HG03159 (cell line): ENCODE data around the gene CPA2.
"Not testable (repeated sequence)": the region's sequence is repeated elsewhere in the genome, so short reads cannot be mapped to it uniquely, and the experiment has no call there.

Source experiments
- ATAC-seq: cut with Tn5 transposase; IDR thresholded peaks from one replicate; pipeline ENCODE4 v1.9.1; 2021; ENCODE audit warnings: mild to moderate bottlenecking, moderate library complexity; ENCODE audit not compliant: unreplicated experiment

The CPA2 gene

DNA sequence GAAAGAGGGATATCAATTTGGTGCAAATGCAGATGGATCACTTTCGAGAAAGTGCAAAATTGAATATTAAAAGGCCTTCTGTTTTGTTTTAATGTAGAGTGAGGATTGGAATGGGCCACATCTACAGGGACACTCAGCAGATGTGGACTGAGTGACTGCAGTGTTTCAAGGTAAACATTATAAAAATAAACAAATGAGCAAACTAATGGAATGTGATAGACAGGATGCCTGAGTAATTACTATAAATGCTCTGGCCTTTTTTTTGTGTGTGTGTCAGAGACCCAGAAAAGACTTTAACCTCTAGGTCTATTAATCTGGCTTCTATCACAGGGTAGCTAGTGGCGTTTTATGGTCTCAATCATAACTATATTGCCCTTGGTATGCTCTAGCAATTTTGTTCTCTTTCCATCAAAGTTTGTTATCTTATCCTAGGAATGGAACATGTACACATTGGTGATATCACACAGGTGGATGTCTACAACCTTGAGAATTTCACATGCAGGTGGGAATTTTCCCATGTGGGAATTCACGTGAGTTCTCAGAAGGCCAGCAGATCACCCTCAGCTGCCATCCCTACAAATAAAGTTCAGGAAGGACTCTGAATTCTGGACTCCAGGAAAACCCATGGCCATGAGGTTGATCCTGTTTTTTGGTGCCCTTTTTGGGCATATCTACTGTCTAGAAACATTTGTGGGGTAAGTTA is at the start of gene CPA2:
Gene CPA2 (plus strand): TSS at position 606 of the 703 bp plus-strand sequence. CDS start 19 bp downstream, at position 625.
- ATAC-seq, result no peak

DNA sequence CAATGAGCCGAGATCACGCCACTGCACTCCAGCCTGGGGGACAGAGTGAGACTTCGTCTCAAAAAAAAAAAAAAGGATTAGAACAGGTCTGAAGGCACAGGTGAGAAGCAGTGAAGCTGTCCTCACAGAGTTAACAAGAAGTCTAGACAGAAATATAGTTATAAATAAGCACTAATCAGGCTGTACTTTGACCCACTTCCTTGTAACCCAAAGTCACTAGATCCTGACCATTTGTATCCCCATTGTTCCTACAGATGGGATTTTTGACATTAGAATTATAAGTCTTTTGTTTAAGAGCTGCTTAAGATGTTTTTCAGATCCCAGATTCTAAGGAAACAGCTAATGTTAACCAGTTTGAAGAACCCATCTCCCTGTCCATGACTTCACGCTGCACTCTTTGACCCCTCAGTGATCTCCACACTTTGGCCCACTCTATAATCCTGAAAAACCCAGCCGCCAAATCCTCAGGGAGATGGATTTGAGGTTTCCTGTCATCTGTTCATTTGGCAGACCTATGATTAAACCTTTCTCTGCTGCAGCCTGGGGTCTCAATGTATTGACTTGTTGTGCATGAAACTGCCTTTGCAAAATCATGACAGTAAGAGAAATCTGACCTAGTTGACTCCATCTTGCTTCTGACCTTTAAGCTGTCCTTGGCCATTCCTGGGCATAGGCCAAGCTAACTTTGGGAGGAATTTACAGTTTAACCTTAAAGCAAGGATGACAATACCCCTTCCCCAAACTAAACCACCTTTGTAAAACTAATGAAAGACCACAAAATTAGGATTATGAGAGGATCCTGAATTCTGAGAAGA is 47.6 kb upstream of the CPA2 start:
- no peak for ATAC-seq

DNA sequence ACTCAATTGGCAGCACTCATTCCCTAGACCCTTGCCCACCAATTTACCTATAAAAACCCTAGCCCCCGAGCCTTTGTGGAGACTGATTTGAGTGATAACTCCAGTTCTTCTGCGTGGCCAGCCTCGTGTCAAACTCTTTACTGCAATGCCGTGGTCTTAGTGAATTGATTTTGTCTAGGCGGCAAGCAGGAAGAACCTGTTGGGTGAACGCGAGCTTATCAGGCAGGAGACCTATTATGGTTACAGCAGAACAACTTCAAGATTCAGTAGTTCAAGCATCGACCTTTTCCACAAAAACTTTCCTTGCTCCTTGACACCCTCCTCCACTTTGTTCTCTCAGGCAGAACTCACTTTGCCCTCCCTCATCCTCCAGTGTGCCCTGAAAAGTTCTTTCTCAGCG is 46.8 kb upstream of the CPA2 start:
- no peak for ATAC-seq

DNA sequence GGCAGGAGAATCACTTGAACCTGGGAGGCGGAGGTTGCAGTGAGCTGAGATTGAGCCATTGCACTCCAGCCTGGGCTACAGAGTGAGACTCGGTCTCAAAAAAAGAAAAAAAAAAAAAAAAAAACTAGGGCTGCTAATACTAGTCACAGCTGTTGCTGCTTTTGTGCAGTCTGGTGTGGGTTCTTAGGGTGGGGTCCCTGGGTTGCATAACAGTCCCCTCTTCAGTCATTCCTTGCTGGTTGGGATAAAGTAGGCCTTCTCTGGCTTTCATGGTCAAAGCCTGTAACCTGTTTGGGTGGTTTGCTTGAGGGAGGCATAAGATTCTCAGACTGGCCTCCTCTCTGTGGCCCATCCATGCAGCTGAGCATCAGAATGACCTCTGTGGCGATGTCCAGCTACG is 44.9 kb upstream of the CPA2 start:
- no peak for ATAC-seq

DNA sequence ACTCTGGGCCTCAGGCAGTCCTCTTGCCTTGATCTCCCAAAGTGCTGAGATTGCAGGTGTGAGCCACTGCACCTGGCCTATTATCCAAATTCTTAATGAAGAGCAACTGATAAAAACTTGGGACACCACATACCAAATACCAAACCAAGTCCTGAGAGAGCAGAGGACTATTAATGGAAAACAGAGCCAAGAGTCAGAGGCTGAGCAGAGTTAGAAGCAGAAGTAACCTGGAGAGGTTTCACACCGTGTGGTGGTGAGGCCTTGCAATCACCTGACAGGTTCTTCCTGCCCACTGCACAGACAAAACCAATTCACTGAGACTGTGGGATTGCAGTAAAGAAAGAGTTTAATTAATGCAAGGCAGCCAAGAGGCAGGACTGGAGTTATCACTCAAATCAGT is 43.0 kb upstream of the CPA2 start:
- no peak for ATAC-seq

DNA sequence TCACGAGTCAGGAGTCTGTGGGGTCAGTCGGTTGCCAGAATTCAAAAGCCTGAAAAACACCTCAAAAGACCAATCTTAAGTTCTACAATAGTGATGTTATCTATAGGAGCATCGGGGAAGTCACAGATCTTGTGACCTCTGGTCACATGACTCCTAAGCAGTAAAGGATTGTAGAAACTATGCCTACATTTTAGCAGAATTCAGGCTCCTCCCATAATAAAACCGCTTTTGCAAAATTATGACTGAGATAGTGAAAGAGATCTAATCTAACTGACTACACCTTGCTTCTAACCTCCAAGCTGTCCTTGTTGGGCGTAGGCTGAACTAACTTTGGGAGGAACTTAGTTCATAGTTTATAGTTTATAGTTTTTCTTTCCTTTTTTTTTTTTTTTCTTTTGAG is 42.5 kb upstream of the CPA2 start:
- no peak for ATAC-seq

DNA sequence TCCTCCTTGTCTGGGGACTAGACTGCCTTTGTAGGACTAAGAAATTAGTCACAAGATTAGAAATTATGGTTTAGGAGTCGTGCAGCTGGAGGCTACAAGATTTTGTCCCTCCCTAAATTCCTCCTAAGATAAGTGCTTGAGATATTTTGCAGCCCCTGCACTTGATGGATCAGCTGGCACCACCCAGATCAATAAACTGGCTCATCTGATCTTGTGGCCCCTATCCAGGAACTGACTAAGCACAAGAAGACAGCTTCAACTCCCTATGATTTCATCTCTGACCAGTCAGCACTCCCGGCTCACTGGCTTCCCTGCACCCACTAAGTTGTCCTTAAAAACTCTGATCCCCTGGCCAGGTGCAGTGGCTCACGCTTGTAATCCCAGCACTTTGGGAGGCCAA is 41.7 kb upstream of the CPA2 start:
- ATAC-seq, result not testable (repeated sequence)

DNA sequence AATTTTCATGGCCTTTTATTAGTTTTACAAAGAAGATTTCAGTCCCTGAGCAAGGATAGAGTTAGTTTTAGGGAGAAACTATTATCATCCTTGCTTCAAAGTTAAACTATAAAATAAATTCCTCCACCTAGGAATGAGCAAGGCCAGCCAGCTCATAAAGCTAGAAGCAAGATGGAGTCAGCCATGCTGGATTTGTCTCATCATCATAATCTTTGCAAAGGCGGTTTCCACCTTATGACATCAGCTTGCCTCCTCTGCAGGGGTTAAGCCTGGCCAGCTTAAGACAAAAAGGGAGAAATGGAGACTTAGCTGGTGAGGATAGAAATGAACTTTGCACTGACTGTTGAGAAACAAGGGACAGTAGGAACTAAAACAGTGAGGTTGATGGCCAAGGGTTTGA is 40.3 kb upstream of the CPA2 start:
- ATAC-seq, result no peak

DNA sequence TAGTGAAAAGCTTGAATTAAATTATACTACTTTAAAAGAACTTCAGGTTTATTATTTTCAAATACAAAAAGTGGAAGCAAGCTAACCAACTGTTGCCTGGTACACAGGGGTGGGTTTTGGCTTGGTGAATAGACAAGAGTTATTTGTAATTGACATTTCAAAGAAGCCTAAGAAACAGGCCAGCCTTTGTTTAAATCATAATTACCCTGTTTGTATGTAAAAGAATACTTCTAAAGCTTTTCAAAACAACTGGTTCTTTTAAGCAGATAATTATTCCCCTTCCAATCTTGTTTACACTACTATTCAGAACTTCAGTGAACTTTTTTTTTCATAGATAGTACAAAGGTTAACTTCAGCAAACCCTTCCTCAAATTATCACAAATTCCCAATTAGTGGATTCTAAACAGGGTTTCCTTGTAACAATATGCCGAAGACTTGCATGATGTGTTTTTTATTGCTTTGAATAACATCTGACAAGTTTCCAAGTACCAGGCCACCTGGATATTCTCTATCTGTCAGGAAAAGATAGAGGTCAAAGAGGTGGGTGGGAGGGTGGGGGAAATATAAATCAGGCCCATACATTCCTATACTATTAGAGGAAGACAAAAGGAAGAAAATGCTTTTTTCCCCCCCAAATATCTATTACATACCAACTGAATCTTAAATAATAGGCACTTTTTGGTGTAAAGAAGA is 38.6 kb upstream of the CPA2 start:
- no peak for ATAC-seq

DNA sequence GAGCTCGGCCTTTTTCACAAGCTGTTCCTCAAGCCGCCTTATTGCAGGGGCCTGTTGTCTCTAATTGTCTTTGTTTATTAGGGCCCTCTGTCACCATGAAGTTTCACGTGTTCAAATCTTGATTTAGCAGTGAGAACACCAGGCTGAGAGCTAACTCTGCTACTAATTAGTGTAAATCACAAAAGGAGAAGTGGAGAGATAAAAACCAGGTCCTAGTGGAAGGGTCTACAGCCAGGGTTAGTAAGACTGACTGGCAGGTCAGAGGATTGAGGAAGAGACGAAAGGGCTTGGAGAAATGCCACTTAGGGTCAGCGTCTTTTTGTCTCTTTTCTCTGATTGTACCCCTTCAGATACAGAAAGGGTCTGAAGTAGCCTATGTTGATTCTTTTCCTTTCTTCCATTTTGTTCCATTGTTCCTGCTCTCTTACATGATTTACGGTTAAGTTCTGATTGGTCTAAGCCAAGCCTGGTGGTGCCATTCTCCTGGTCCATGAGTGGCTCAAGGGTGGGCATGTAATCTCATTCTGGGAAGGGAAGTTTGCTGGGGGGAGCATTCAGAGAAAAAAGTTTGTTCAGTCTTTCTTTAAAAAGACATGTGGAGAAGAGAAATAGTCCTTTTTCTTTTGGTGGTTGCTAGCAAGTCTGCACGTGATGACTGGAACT is 37.7 kb upstream of the CPA2 start:
- no peak for ATAC-seq

DNA sequence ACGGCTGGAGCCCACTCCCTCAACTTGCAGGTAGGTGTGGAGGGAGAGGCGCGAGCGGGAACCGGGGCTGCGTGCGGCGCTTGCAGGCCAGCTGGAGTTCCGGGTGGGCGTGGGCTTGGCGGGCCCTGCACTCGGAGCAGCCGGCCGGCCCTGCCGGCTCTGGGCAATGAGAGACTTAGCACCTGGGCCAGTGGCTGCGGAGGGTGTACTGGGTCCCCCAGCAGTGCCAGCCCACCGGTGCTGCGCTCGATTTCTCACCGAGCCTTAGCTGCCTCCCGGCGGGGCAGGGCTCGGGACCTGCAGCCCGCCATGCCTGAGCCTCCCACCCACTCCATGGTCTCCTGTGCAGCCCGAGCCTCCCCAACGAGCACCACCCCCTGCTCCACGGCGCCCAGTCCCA is 36.7 kb upstream of the CPA2 start:
- ATAC-seq, result not testable (repeated sequence)

DNA sequence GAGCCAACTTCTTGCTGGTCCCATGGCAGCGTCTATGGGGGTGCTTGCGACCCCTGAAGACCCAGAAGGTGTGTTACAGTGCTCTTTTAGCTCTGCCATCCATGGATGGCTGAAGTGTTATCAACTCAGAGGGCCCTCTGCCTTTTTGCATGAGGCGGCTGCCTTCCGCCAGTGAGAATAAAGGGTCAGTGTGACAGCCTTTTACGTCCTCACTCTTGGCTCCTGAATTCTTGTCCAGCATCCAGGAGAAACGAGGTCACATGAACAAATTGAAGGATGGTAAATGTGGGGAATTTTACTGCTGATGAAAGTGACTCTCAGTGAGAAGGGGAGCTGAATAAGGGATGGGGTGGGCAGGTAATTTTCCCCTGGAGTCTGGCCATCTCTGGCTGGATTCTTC is 34.9 kb upstream of the CPA2 start:
- ATAC-seq, result no peak

DNA sequence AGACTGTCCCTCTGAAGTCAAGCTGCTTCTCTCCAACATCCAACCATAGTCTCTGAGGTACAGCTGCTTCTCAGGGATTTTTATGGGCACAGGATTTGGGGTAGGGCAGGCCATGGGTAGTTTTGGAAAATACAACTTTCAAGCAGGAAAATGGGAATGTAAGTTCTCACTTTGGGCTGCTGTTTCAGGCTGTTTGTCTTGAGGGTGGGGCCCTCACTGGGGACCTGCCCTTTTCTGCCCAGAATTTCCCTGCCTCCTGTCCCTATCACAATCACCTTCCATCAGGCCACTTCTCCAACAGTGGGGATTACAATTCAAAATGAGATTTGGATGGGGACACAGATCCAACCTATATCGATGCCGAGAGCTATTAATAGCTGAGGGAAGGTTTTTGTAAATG is 34.5 kb upstream of the CPA2 start:
- no peak for ATAC-seq

DNA sequence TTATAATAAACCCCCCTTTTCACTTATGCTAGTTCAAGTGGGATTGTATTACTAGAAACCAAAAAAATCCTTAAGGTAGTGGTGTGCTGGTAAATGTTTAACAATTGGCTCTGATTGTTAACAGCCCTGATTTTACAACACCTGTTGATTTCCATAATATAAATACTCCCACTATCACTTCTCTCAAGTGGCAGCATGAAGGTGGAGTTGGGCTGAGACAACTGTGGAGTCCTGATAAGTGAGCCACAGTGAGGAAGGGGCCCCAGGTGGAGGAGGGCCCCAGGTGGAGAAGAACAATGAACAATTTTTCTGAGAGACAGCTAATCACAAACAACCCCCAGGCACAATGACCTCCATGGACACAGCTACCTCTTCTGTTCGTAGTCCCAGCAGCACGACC is 32.6 kb upstream of the CPA2 start:
- no peak for ATAC-seq

DNA sequence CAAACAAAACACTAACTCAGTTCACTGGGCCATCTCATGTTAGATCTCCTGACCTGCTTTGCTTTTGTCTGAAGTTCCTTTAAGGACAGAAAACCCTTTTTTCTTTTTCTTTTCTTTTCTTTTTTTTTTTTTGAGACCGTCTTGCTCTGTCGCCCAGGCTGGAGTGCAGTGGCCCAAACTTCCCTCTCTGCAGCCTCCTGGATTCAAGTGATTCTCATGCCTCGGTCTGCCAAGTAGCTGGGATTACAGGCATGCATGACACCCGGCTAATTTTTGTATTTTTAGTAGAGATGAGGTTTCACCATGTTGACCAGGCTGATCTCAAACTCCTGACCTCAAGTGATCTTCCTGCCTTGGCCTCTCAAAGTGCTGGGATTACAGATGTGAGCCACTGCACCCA is 30.3 kb upstream of the CPA2 start:
- not testable (repeated sequence) for ATAC-seq

DNA sequence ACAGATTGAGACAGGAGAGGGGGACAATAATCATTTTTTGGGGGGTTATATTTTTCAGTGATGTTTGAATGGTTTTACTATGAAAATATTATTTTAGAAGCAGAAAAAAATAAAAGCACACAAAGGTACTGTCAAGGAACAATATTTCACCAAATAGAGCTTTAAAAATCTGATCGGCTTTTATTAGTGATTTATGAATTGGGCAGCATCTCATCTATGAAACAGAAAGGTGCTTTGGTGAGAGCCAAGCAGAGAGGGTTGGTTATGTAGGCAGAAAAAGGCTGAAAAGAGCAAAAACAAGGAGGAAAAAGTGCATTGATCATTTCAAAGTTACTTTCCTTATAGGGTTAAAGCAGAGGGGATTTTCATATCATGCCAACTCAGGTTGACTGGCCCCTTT is 26.4 kb upstream of the CPA2 start:
- no peak for ATAC-seq

DNA sequence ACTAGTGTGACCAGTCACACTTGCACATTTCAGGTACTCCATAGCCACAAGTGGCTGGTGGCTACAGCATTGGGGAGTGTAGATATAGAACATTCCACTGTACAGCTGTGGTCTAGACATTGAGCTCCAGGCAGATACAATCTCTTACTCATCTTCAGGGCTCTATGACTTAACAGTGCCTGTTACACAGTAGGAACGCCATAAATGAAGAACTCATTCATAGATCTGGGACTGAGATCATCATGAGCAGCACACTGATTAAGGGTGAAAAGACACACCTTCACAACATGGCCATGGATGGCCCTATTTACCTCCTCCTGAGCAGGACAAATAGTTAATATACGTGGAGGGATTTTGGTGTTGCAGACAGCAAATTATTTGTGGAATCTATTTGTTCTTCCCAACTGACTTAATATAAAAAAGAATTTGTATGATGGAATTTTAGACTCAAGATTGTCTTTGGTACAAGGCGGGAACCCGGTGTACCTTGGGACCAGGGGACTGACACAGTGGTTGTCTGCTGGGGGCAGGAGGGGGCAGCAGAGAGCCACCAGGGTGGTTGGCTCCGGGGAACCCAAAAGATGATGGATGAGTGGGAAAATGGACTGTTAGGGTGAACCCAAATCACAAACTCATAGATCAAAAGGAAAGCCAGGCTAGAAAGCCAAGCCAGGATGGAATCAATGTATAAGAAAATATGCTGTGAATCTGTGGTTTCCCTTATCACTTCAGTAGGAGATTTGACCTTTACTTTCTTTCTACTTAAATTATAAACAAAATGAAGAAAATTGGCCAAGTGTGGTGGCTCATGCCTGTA is 24.3 kb upstream of the CPA2 start:
- ATAC-seq, result no peak

DNA sequence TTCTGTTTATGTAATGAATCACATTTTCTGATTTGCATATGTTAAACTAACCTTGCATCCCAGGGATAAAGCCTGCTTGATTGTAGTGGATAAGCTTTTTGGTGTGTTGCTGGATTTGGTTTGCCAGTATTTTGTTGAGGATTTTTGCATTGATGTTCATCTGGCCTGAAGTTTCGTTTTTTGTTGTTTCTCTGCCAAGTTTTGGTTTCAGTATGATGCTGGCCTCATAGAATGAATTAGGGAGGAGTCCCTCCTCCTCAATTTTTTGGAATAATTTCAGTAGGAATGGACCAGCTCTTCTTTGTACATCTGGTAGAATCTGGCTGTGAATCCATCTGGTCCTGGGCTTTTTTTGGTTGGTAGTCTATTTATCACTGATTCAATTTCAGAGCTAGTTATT is 23.2 kb upstream of the CPA2 start:
- ATAC-seq, result not testable (repeated sequence)

DNA sequence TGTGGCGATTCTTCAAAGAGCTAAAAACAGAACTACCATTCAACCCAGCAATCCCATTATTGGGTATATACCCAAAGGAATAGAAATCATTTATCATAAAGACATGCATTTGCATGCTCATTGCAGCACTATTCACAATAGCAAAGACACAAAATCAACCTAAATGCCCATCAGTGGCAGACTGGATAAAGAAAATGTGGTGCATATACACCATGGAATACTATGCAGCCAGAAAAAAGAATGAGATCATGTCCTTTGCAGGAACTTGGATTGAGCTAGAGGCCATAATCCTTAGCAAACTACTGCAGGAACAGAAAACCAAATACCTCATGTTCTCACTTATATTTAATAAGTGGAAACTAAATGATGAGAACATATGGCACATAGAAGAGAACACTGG is 20.2 kb upstream of the CPA2 start:
- not testable (repeated sequence) for ATAC-seq

DNA sequence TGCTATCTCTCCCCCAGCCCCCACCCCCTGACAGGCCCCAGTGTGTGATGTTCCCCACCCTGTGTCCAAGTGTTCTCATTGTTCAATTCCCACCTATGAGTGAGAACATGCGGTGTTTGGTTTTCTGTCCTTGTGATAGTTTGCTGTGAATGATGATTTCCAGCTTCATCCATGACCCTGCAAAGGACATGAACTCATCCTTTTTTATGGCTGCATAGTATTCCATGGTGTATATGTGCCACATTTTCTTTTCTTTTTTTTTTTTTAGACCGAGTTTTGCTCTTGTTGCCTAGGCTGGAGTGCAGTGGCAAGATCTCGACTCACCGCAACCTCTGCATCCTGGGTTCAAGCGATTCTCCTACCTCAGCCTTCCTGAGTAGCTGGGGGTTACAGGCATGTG is 17.8 kb upstream of the CPA2 start:
- ATAC-seq, result not testable (repeated sequence)
